ENCODE measurements around the gene MUC6. TPM values are rescaled to one million over a fixed set of nuclear protein-coding genes. Genes with fewer than 3 reads are reported as not detected.

The MUC6 gene
- total RNA-seq, 1 donor from 2014 or later: 0.09 TPM

- intact Hi-C loops (cut with DNase I): no loop called here
- no peak for TF ChIP-seq CTCF (IDR thresholded peaks at IDR 0.05)
- DNase-seq: no peak
These were observed 12.5 kb downstream of the MUC6 start for GRCh38 chr11:1023811-1024596.

GRCh38 chr11:1022908-1023810, 13.4 kb downstream of the MUC6 start:
- DNase-seq (no peak), ATAC-seq (no peak)
- H3K9me3 ChIP-seq: no peaks in the 10 kb centered on the region
- no peaks in the 10 kb centered on the region for H3K36me3 ChIP-seq
- no peaks in the 10 kb centered on the region for H3K4me1 ChIP-seq
- TF ChIP-seq CTCF (IDR thresholded peaks at IDR 0.05): no peak
- H3K4me3 ChIP-seq: no peak overlapping the region
- H3K27ac ChIP-seq: no peak overlapping the region
- intact Hi-C loops (cut with DNase I): no loop called here
- no peaks in the 10 kb centered on the region for H3K27me3 ChIP-seq (ENCODE audit: low read depth)

More at GRCh38 chr11:1023811-1024596, 12.5 kb downstream of the MUC6 start:
- Histone ChIP-seq H3K27me3 (ENCODE audit: low read depth) (no peaks in the 10 kb centered on the region), H3K27ac (no peak overlapping the region), H3K4me3 (no peak overlapping the region), H3K4me1 (no peaks in the 10 kb centered on the region), H3K36me3 (no peaks in the 10 kb centered on the region), H3K9me3 (no peaks in the 10 kb centered on the region)
- no peak for ATAC-seq

GRCh38 chr11:1022411-1022810, 14.1 kb downstream of the MUC6 start:
- Histone ChIP-seq H3K27me3 (ENCODE audit: low read depth) (no peaks in the 10 kb centered on the region), H3K4me3 (no peak overlapping the region), H3K4me1 (no peaks in the 10 kb centered on the region), H3K27ac (no peak overlapping the region), H3K9me3 (no peaks in the 10 kb centered on the region), H3K36me3 (no peaks in the 10 kb centered on the region)
- ATAC-seq: no peak
- DNase-seq: no peak
- no peak for TF ChIP-seq CTCF (IDR thresholded peaks at IDR 0.05)
- intact Hi-C loops (cut with DNase I): no loop called here

- Histone ChIP-seq H3K4me1 (no peaks in the 10 kb centered on the region), H3K4me3 (no peak overlapping the region), H3K27me3 (ENCODE audit: low read depth) (no peaks in the 10 kb centered on the region), H3K36me3 (no peaks in the 10 kb centered on the region), H3K27ac (no peak overlapping the region), H3K9me3 (no peaks in the 10 kb centered on the region)
- intact Hi-C loops (cut with DNase I): no loop called here
- no peak for TF ChIP-seq CTCF (IDR thresholded peaks at IDR 0.05)
- ATAC-seq (no peak), DNase-seq (no peak)
These were observed 16.2 kb downstream of the MUC6 start for GRCh38 chr11:1020211-1020905.

GRCh38 chr11:1019321-1019910, 17.1 kb downstream of the MUC6 start:
- Histone ChIP-seq H3K27ac (no peak overlapping the region), H3K4me1 (no peaks in the 10 kb centered on the region), H3K4me3 (no peak overlapping the region), H3K9me3 (no peaks in the 10 kb centered on the region), H3K36me3 (no peaks in the 10 kb centered on the region), H3K27me3 (ENCODE audit: low read depth) (no peaks in the 10 kb centered on the region)
- intact Hi-C loops (cut with DNase I): no loop called here
- TF ChIP-seq CTCF (IDR thresholded peaks at IDR 0.05): no peak
- ATAC-seq (no peak), DNase-seq (no peak)

All from lower lobe of right lung (tissue), 2 donors.